A549 (cell line): Measurements from ENCODE around the gene CACNA1C. TPM values are rescaled to one million over a fixed set of nuclear protein-coding genes. Genes with fewer than 3 reads are reported as not detected.

Experiments
- ATAC-seq, 2 experiments: fragments of 200-7000 bp in 1 of 2; fragments of >200 bp in 1 of 2; cut with Nextera tagmentation in 1 of 2; cut with Tn5 transposase in 1 of 2; 3 replicates each; pipeline versions ENCODE4 v1.8.0 to v1.9.1; 2018 to 2020; ENCODE audit warnings: mild to moderate bottlenecking in 1 of 2, moderate library complexity in 1 of 2
- CTCF ChIA-PET: fragments of 300-600 bp; sonication (Branson Sonifier 250); formaldehyde crosslinking; extraction: SDS; loops from one replicate; lab custom pipeline; 2021; ENCODE audit warnings: antibody characterized with exemption, inconsistent platforms; lab: Yijun Ruan, JAX
- POLR2A ChIA-PET: fragments of 350-600 bp; formaldehyde crosslinking; extraction: SDS; loops from one replicate; lab custom pipeline; 2021; ENCODE audit warnings: antibody characterized with exemption, inconsistent platforms; lab: Yijun Ruan, JAX
- DNase-seq, 2 experiments: peaks; one replicate each; pipeline versions ENCODE4 v3.0.0 to v3.0.0-alpha.2; 2011 to 2016; ENCODE audit warnings: low read depth in 1 of 2, low spot score in 1 of 2
- FAIRE-seq: peaks from 2 replicates; lab custom pipeline; 2011; peaks lifted over from hg19 to GRCh38; lab: Jason Lieb, UNC
- H3K27ac ChIP-seq, 2 experiments: fragments of >200 bp; sonication (Bioruptor Twin); formaldehyde crosslinking; 3 replicates each; pipeline ENCODE4 v1.5.1; 2016 to 2017
- H3K4me1 ChIP-seq: fragments of >200 bp; sonication (Bioruptor Twin); formaldehyde crosslinking; 3 replicates; pipeline ENCODE4 v1.6.1; 2016
- H3K4me2 ChIP-seq: fragments of >200 bp; sonication (Bioruptor Twin); formaldehyde crosslinking; 3 replicates; pipeline ENCODE4 v1.6.1; 2016
- H3K4me3 ChIP-seq: fragments of >200 bp; sonication (Bioruptor Twin); formaldehyde crosslinking; 3 replicates; pipeline ENCODE4 v1.5.1; 2016
- H3K9me3 ChIP-seq: fragments of >200 bp; sonication (Bioruptor Twin); formaldehyde crosslinking; 3 replicates; pipeline ENCODE4 v1.6.1; 2016
- BCL3 ChIP-seq: fragments of >200 bp; sonication (Bioruptor Twin); formaldehyde crosslinking; IDR thresholded peaks from 3 replicates; pipeline ENCODE4 v1.6.1; 2016
- CBX2 ChIP-seq: fragments of 200-600 bp; sonication (generic); IDR thresholded peaks from 2 replicates; pipeline ENCODE4 v1.6.1; 2016; ENCODE audit warnings: low read depth, mild to moderate bottlenecking, borderline replicate concordance
- CHD2 ChIP-seq: fragments of 150-350 bp; IDR thresholded peaks from 2 replicates; pipeline ENCODE4 v1.6.1; 2014; ENCODE audit warnings: low read length; ENCODE audit not compliant: partially characterized antibody
- CTCF ChIP-seq: fragments of >200 bp; sonication (Bioruptor Twin); formaldehyde crosslinking; IDR thresholded peaks from 3 replicates; pipeline ENCODE4 v1.5.1; 2016
- EHF ChIP-seq: fragments of 250-450 bp; sonication (Bioruptor Pico); IDR thresholded peaks from 2 replicates; pipeline ENCODE4 v1.5.0; 2020; ENCODE audit warnings: mild to moderate bottlenecking
- HDAC2 ChIP-seq: fragments of 200-600 bp; sonication (generic); IDR thresholded peaks from 2 replicates; pipeline ENCODE4 v1.6.1; 2016
- HOXA7 ChIP-seq: fragments of 250-450 bp; sonication (Bioruptor Pico); IDR thresholded peaks from 2 replicates; pipeline ENCODE4 v1.5.0; 2020; ENCODE audit warnings: mild to moderate bottlenecking, moderate library complexity
- HOXB13 ChIP-seq: fragments of 250-450 bp; sonication (Bioruptor Pico); IDR thresholded peaks from 2 replicates; pipeline ENCODE4 v1.5.0; 2020; ENCODE audit warnings: low read depth, mild to moderate bottlenecking, moderate library complexity
- KDM1A ChIP-seq: fragments of 200-600 bp; sonication (generic); IDR thresholded peaks from 2 replicates; pipeline ENCODE4 v1.6.1; 2016; ENCODE audit warnings: low read depth, mild to moderate bottlenecking
- MAFK ChIP-seq: fragments of 450-650 bp; IDR thresholded peaks from 2 replicates; pipeline ENCODE4 v1.6.1; 2014; ENCODE audit not compliant: partially characterized antibody
- NFE2L2 ChIP-seq: fragments of 150-350 bp; conservative IDR thresholded peaks from 2 replicates; pipeline ENCODE4 v1.6.1; 2014; ENCODE audit warnings: low read length
- NR3C1 ChIP-seq: fragments of >200 bp; sonication (Bioruptor Twin); formaldehyde crosslinking; IDR thresholded peaks from 3 replicates; pipeline ENCODE4 v1.6.1; 2017
- PHF8 ChIP-seq: fragments of 200-600 bp; sonication (generic); IDR thresholded peaks from 2 replicates; pipeline ENCODE4 v1.6.1; 2016; ENCODE audit warnings: low read depth, mild to moderate bottlenecking, antibody characterized with exemption, moderate library complexity, borderline replicate concordance
- POLR2A ChIP-seq: IDR thresholded peaks from 2 replicates; pipeline ENCODE4 v1.6.1; 2012; ENCODE audit warnings: mild to moderate bottlenecking, low read length
- RARB ChIP-seq: fragments of 250-450 bp; sonication (Bioruptor Pico); IDR thresholded peaks from 2 replicates; pipeline ENCODE4 v1.8.0; 2021; ENCODE audit warnings: mild to moderate bottlenecking, moderate library complexity
- ZFP36 ChIP-seq: fragments of 450-650 bp; IDR thresholded peaks from 2 replicates; pipeline ENCODE4 v1.6.1; 2014; ENCODE audit warnings: borderline replicate concordance; ENCODE audit not compliant: partially characterized antibody
- ZSCAN20 ChIP-seq: fragments of 250-450 bp; sonication (Bioruptor Pico); IDR thresholded peaks from 2 replicates; pipeline ENCODE4 v1.8.0; 2022; ENCODE audit warnings: mild to moderate bottlenecking, moderate library complexity
- WGBS: methylation state at CpG from one replicate; pipeline ENCODE4 v1.1.6; 2017; ENCODE audit errors: missing lambda C conversion rate; 5-methylcytosine and 5-hydroxymethylcytosine counted together
- polyA plus RNA-seq, 4 experiments: library from polyadenylated mRNA; depleted of rRNA in 3 of 4; stranded (reverse); fragments of >200 nt; fragmentation: RNase III in 1 of 4; extraction: RNeasy Plus Mini Kit Qiagen cat#74134 plus additional on column Dnase treatment in 1 of 4; gene quantifications; 2 replicates in 3 of 4; 3 replicates in 1 of 4; pipeline ENCODE4 v1.2.3, GENCODE V29; 2011 to 2017

CACNA1C gene
- polyA plus RNA-seq, 2 of the 4 experiments (the other 2 are of a cell fraction): not detected

- Histone ChIP-seq H3K4me1 (no peaks in the 10 kb centered on the region), H3K27ac (no peak overlapping the region), H3K9me3 (no peaks in the 10 kb centered on the region), H3K4me2 (no peak overlapping the region), H3K4me3 (no peak overlapping the region)
- 31% methylated on average over 10 of the region's 10 CpGs for WGBS
- ChIA-PET POLR2A (no interaction called here), CTCF (interaction anchor here (1.2 kb wide), 1 partner anchor 13 kb away, joined by 5 read pairs; no protein-coding TSS in a partner anchor)
- ATAC-seq: no peak
- DNase-seq: no peak
- FAIRE-seq: no peak
- TF ChIP-seq CHD2: no peak
- TF ChIP-seq NFE2L2: no peak
These were observed 182.0 kb downstream of the CACNA1C start for GRCh38 chr12:2234646-2235350.

GRCh38 chr12:2236506-2237294 lies 183.9 kb downstream of the CACNA1C start:
- WGBS: 3% methylated on average over 5 of the region's 5 CpGs
- DNase-seq: no peak
- no peak overlapping the region for H3K4me2 ChIP-seq
- POLR2A ChIA-PET: no interaction called here
- TF ChIP-seq ZFP36 (no peak), POLR2A (no peak), KDM1A (no peak), BCL3 (no peak), MAFK (no peak), HOXB13 (no peak), CTCF (no peak), EHF (CRISPR knock-in tag) (no peak), PHF8 (no peak), CBX2 (no peak), RARB (CRISPR knock-in tag) (no peak), HDAC2 (no peak), ZSCAN20 (no peak), NR3C1 (no peak), HOXA7 (CRISPR knock-in tag) (no peak)
- TF ChIP-seq, all 56 proteins: peak for 0
- H3K9me3 ChIP-seq: no peaks in the 10 kb centered on the region
- CTCF ChIA-PET: interaction anchor here (1.2 kb wide), 1 partner anchor 11 kb away, joined by 5 read pairs; no protein-coding TSS in a partner anchor
- H3K4me3 ChIP-seq: no peak overlapping the region
- H3K27ac ChIP-seq: no peak overlapping the region
- H3K4me1 ChIP-seq: no peaks in the 10 kb centered on the region
- ATAC-seq: no peak
- no peak for FAIRE-seq

- CTCF ChIA-PET: interaction anchor here (1.7 kb wide), 1 partner anchor 158 kb away, joined by 4 read pairs; no protein-coding TSS in a partner anchor
- Histone ChIP-seq H3K9me3 (no peaks in the 10 kb centered on the region), H3K27ac (no peak overlapping the region), H3K4me3 (no peak overlapping the region), H3K4me2 (no peak overlapping the region), H3K4me1 (no peaks in the 10 kb centered on the region)
- WGBS: 5% methylated on average over 4 of the region's 4 CpGs
- POLR2A ChIA-PET: no interaction called here
- TF ChIP-seq EHF (CRISPR knock-in tag): no peak
- TF ChIP-seq NFE2L2: no peak
- DNase-seq (no peak), ATAC-seq (no peak), FAIRE-seq (no peak)
These were observed 185.3 kb downstream of the CACNA1C start for GRCh38 chr12:2238111-2238510.
